NCI-H146 treated with DMSO at 0.1 percent for 48 hours (cell line): ENCODE results near the gene LRRC8D.

Experiments
- DNase-seq: peaks from one replicate; lab custom pipeline; 2025; ENCODE audit not compliant: unreplicated experiment; lab: John Stamatoyannopoulos, UW

Gene LRRC8D

DNA sequence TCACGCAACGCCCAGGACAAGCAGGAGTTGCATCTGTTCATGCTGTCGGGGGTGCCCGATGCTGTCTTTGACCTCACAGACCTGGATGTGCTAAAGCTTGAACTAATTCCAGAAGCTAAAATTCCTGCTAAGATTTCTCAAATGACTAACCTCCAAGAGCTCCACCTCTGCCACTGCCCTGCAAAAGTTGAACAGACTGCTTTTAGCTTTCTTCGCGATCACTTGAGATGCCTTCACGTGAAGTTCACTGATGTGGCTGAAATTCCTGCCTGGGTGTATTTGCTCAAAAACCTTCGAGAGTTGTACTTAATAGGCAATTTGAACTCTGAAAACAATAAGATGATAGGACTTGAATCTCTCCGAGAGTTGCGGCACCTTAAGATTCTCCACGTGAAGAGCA is 113.6 kb downstream of the LRRC8D start:
- no peak for DNase-seq

- no peak for DNase-seq
Observed at GRCh38 chr1:89935235-89935634, 114.4 kb downstream of the LRRC8D start.

- DNase-seq: no peak
Observed at GRCh38 chr1:89936694-89937093, 115.9 kb downstream of the LRRC8D start.

GRCh38 chr1:89938171-89939055 is 117.6 kb downstream of the LRRC8D start:
- no peak for DNase-seq

DNA sequence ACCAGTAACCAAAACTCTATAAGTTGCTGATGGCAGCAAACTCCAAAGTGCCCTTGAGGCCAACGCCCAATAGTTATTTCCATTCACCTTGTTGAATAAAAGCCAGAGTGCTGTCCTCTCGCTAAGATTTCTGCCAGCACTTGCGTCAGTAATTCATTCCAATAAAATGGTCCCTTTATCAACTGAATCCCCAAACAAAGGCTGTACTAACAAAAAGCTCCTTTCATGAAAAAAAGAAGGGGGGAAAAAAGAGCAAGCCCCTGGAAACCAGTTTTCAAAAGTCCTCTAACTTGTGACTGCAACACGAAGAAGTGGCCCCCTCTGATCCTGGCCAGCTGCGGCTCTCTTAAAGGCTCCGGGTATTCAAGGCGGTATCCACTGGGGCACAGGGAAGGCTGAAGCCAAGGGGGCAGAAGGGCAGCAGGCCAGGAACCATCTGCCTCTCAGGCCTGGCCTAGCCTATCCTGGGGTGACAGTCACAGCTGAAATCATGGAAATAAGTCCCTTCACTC is 118.3 kb downstream of the LRRC8D start:
- no peak for DNase-seq

- DNase-seq: no peak
Observed at GRCh38 chr1:89939693-89940438, 119.0 kb downstream of the LRRC8D start.

DNA sequence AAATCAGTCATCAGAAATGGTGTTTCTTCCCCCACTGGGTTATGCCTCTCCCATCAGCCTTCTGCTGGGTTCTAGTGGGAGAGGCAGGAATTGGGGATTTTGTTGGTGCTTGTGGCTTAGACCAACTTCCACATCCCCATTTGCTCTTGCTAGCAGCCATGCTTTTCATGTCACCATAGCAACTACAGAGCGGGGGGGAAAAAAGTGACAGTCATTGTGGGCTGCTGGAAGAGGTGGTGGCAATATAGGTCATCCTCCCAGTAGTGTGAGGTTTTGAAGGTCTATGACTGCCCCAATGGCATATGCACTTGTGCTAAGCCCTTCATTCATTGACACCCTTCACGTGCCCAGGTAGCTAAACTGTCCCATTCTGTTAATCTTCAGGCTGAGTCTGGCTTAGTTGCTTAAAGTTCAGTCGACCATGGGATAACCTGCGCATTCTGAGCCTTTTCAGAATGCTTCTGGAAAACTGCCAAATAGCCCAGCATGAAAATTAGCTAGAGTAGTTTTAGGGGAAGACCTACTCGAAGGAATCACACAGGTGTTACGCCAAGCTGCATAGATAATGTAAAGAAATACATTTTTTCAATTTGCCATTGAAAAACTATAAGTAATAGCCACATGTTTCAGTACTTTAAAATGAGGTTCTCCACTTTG is 120.4 kb downstream of the LRRC8D start:
- no peak for DNase-seq

- no peak for DNase-seq
Observed at GRCh38 chr1:89942014-89942413, 121.2 kb downstream of the LRRC8D start.

DNA sequence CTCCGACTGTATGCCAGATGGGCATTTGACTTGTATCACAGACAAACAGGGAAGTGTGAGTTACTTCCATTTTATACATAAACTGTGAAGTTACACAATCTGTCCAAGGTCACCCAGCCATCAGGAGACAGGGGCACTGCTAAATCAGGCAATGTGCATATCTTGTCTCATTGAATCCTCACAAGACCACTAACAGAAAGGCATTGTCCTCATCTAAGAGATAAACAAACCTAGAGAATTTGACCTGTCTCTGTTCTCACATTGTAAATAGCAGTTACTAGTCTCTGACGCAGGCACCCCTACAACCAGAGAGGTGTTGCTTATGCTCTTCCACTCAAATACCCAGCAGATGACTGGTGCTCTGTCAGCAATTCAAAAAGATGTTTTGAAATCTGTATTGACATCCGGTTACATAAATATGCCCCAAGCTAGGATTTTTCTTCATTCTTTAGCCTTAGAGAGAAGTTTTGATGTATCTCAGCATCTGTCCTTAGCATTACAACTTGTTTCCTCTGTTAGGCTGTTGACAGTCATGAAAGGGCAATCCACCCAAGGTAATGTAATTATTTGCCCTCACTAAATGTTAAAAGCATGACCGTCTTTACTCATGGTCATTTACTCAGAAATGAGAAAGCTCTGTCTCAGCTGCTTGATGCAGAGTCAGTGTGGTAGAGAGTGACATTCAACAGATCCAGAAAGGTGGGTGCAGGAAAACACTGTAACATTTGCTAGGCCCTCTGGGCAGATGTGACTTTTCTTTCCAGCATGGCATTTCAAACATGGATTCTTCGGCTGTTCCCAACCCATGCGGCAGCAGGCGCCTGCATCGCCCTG is 122.2 kb downstream of the LRRC8D start:
- DNase-seq: no peak

DNA sequence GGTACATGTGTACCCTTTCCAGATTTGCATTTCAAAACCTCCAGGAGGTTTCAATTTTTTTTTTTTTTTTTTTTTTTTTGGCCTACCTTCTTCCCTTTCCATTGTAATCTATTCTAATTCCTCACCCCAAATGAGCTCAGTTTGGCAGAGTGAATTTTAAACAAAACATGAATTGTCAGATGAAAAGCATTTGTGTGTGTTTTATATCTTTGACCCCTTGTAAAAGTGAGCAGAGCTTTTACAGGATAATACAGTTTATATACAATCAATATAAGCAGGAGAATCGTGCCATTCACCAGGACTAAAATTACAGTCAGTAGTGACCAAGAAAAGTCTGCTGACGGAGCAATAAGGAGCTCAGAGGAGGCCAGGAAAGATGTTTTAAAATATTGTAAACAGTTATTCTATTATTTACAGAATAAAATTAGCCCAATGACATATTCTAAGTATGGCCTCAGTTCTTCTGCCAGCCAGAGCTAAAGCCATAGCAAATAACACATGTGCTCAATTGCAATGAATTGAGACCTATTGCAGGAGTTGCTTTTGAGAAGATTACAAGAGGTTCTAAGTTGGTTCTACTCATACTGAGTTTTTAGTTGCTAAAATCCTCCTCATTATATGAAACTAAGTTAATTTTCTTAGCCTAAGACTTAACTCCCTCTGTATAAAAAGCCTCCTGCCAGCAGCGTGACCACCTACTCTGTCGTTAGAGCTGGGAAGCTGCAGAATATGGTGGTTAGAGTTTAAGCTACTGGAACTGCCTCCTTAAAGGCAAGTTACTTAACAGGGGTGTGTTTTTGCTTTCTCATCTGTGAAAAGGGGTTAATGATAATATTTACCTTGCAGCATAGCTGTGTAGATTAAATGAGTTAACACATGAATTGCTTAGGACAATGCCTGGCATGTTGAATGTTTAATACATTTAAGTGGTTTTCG is 123.3 kb downstream of the LRRC8D start:
- DNase-seq: no peak

GRCh38 chr1:89945852-89946476 is 125.1 kb downstream of the LRRC8D start:
- DNase-seq: no peak

- DNase-seq: no peak
Observed at GRCh38 chr1:89946532-89946931, 125.7 kb downstream of the LRRC8D start.

GRCh38 chr1:89948722-89949345 is 128.0 kb downstream of the LRRC8D start:
- DNase-seq: no peak

GRCh38 chr1:89949991-89950624 is 129.3 kb downstream of the LRRC8D start:
- no peak for DNase-seq

DNA sequence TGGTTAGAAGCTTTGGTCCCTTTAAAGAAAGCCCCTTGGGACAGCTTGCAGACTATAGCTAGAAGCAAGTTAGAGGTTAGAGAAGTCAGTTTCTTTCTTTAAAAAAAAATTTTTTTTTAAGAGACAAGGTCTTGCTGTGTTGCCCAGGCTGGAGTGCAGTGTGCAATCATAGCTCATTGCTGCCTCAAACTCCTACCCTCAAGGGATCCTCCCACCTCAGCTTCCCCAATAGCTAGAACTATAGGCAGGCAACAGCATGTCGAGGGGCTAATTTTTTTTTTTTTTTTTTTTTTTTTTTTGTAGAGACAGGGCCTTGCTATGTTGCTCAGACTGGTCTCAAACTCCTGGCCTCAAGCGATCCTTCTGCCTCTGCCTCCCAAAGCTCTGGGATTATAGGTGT is 129.9 kb downstream of the LRRC8D start:
- DNase-seq: no peak

DNA sequence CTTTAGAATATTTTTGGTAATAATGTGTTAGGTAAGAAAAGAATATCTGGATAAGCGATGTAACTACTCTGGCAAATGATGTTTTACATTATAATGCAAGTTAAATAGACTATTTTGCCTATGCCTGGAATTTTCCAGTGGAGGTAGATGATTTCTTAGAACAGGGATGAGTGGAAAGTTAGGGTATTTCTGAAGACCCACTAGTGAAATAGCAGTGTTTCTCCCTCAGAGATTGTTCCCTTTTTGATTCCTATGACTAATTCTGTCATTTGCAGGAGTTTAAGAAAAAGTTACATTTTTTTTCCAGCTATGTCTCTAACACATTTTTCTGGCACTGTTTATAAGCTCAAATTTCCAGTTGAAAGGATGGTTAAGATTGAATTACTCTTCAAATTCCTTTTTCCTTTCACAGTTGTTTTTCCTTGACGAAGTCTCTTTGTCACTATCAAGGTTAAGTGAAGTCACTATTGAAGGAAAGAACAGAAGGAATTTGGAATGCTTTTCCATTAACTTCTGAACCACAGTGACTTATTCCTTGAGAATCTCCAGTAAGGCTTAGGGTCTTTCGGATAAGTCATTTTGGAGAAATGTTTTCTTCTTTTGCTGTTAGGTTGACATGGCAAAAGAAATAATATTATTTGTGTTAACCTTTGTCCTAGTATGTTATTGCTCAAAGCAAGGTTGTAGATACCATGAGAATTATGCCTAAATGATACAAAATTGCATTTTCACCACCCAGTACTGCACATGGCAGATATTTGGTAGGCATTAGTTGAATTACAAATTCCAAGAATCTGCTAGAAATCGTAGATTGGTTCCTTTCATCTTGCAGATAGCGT is 131.2 kb downstream of the LRRC8D start:
- DNase-seq: no peak

GRCh38 chr1:89952605-89953130 is 131.8 kb downstream of the LRRC8D start:
- no peak for DNase-seq
